Neural progenitor cell (in vitro differentiated cells): ENCODE measurements around the gene HIGD2A.

Source experiments
- CTCF ChIP-seq: fragments of 200-600 bp; sonication (generic); IDR thresholded peaks from 2 replicates; pipeline ENCODE4 v1.5.1; 2017; ENCODE audit warnings: antibody characterized with exemption, mild to moderate bottlenecking
- EZH2phosphoT487 ChIP-seq: fragments of 200-600 bp; sonication (generic); IDR thresholded peaks from 2 replicates; pipeline ENCODE4 v1.6.1; 2017; ENCODE audit warnings: antibody characterized with exemption

GRCh38 chr5:176366232-176366894 lies 22.2 kb upstream of the HIGD2A start:
- TF ChIP-seq CTCF: no peak
- TF ChIP-seq EZH2phosphoT487: no peak
